Effector CD4-positive, alpha-beta T cell (primary cell): ENCODE data around the gene KCNA3.

Experiments
- DNase-seq: peaks from one replicate; pipeline ENCODE4 v3.0.0-alpha.2; 2020

The KCNA3 gene

DNA sequence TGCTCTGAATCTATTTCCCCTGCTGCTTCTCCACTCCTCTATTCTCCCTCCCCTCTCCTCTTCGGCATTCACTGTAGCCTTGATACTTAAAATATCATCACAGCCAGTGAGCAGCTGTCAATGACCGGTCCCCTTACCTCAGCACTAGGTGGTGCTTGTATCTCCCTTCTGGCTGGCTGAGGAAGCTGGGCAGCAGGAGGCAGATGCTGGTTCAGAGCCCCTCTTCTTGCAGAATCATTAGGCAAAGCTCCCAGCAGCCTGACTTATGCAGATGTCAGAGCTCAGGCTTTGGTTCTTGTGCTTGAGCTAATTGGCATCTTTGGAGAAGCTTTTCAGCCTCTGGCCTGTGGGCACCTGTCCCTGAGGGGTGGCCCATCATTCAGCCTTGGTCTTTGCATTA, 36.7 kb downstream of the KCNA3 start:
- DNase-seq, result no peak

DNA sequence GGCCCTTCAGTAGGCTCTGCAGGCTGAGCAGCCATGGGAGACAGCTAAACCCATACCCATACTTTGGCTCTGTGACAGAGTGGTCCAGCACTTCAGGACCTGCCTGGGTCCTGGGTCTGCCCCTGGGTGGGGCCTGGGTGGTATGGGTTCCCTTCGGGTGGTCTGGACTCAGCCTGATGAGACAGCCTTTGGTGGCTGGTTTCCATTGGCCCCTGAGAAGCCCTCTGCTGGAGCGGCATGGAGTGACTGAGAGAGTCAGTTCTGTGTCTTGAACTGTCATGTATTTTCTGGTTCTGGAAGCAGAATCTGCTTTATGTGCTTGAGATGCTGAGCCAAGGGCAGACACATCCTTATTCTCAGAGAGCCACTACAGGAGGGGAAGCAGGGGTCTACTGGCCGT, 37.3 kb downstream of the KCNA3 start:
- DNase-seq, result no peak

DNA sequence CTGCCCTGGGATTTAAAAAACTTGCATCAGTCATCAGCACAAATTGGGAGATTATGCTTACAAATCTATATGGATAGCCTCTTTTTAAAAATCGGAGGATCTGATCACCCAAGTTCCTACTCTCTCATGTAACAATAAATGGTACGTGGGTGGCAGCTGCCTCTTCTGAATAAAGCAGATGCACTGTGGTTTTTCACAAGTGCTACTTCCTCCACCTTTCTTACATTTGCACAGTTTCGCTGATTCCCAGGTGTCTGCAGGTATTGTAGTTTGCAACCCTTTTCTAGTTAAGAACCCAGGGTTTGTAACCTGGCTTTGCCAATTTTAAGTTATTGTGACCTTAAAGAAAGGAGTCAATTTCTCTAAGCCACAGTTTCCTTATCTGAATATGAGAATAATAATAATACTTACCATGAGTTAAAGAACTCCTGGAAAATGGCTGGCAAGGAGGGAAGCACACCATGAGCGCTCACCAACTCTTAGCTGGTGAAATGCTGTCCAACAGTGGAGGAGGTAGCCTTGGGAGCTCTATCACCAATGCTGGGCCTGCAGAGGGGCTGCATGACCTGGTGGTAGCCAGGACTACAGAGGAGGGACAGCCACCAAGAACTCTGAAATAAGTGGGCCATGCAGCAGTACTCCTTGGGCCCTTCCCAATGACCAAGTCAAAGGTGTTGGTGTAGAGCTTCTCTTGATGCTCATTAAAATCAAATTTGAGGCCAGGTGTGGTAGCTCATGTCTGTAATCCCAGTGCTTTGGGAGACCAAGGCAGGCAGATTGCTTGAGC, 38.4 kb downstream of the KCNA3 start:
- no peak for DNase-seq

DNA sequence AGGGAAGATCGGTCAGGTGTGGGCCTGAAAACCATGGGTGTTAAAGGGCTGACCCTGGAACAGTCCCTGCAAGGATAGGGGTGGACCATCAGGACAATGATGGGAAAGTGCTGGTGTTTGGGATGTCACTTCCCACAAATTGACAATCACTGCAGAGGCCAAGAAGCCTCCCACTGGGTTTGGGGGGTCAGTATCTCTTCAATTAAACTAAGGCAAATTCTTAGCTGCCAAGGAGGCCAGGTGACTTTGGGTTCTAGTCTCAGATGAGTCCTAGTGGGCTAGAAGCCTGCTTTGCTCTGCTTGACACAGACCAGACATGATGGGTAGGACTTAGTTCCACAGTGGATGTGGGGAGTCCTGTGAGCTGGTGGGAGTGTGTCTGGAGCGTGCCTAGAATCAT, 39.3 kb downstream of the KCNA3 start:
- no peak for DNase-seq

DNA sequence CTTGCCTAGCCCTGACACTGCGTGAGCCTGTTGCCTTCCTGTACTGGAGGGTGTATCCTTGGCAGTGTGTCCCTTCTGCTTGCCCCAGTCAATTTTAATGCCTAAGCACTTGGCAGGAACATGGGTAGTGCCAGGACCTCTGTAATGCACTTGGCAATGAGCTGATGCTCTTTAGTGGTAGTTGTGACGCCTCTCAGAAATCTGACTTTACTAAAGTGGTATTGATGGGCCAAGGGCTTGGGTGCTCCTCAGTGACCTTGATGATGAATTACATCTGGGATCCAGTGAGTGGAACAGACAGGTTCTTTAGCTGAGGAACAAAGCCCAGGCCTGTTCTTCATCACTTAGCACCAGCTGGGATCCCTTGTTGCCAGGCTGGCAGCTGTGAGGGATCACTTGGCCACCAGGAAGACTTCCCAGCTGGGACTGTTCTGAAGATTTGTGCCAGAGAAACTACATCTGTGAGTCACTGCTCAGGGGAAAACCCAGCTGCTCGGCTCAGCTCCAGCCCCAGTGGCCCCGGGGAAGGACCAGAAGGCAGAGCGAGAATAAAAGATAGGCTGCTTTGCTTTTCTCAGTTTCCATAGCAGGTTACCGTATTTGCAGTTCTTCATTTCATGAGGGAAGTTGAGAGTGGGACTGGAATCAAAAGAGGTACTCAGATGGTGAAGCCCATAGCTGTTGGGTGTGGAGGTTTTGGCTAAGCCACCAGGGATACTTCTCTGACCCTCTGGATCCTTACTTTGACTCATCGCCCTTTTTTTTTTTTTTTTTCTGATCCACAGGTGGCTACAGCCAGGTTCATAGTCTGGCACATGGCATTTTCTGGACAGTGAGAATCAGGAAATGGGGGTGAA, 40.1 kb downstream of the KCNA3 start:
- peak; percentile 50 for DNase-seq

DNA sequence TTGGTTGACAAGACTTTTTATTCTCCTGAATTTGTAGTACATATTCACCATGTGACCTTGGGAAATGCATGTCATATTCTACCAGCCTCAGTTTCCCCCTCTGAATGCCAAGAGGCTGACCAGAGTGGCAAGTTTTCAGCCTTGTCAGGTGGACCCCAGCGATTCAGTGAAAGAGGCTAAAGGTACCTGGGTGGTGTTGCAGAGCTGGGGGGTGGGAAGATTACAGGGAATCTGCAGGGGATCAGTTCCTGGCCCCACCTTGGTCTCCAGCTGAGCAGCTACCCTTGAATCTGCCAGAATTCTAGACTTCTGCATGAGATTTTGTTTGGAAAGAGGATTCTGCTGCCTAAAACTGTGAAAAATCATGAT, 40.7 kb downstream of the KCNA3 start:
- DNase-seq, result no peak

DNA sequence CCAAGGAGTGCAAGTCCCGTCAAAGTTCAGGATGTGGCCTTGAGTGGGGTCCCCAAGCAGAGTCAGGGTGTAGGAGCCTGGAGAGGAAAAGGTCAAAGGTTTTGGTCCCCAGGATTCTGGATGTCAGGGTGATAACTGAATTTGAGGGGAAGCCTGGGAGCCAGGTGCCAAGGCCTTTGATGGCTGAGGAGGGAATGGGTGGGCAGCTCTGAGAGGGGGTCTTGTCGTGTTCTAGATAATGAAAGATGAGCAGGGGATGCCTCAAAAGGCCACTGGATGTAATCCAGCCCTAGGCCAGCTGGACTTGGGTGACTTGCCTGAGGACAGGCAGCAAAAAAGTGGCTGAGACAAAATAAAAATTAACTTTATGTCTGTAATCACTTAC, 41.1 kb downstream of the KCNA3 start:
- no peak for DNase-seq

DNA sequence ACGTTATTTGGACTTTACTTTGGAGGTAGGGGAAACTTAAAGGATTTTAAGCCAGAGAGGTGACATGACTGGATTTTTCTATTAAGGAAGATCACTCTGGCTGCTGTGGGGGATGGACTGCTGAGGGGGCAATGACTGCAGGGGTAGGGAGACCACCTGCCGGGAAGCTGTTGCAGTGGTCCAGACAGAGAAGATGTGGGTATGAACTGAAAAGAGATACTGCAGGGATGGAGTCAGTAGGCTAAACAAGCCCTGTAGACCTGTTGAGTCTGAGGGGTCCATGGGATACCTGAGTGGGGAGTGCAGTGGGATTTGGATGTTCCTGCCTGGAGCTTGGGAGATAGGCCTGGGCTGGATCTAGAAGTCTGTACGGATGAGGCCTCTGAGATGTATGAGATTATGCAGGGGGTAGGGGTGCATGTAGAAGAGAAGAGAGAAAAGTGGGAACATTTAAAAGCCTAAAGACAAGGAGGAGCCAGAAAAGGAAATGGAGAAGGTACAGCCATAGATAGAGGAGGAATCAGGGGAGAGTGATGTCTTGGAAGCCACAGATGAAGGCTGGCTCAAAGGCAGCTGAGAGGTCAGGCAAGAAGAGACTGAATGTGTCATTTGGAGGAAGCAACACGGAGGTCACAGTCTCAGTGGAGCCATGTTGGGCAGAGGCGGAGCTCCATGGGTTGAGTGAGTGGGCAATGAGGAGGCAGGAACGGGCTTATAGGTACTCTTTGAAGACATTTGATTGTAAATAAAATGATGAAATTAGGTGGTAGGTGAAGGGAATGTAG, 42.7 kb downstream of the KCNA3 start:
- DNase-seq, result no peak

DNA sequence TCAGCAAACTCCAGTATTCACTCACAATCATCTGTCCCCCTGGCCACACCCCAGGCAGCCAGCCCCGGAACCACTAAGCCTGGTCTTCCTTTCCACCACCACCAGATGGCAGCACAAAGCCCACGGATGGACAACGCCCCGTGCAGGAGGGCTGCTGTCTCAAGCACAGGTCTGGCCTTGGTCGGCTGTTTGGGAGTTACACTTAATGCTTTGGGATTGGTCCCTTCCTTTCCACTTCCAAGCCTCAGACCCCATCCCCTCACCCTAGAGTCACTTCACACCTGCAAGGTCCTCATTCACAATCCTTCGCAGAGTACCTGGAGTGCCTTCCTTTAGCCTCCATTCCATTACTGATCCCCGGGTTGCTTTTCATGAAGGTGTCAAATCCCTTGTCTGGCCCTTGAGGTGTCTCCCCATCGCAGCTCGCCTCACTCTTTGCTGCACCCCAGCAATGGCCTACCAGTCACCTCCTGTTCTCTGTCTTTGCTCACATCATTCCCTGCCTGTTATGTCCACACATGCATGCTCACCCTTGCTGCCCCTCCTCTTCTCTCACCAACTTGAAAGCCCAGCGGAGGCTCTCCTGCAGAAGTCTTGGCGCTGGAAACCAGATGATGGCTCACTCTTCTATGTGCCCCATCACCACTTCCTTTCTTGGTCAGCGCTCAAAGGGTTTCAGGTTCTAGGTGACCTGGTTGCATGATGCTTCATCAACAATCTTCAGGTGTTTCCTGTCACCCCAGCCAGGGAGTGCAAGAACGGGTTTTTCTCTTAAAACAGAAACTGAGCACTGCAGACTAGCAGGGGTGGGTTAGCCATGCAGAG, 43.7 kb downstream of the KCNA3 start:
- DNase-seq, result peak; percentile 80

DNA sequence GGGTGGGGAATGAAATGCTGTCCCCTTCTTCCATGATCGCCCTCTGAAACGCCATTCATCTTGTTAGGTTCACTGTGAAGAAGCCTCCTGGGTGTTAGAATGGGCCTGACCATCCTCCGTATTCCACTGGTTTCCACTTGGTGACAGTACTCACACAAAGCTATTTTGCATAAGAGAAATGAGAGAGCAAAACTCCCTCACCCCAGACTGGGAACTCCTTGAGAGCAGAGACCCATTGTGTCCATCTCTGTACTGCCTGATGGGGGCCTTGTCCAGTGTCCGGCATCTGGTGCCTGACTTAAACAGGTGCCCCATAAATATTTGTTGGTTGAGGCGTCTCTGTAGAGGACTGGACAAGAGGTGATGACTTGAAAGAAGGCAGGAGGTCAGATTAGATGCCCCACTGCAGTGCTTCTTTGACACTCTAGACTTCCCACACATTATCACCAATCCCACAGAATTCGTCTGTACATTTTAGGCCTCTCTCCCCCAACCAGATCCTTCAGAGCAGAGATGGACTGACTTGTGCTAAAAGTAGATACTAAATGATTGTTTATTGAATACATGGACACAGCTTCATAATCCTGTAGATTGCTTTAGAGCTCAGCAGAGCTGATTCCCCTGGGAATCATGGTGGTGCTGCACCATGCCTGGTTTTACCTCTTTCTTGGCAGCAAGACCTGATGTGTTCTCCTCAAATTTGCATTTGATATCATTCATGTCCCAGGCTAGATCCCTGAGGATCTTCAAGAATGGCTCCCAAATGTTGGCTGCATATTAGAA, 46.2 kb downstream of the KCNA3 start:
- no peak for DNase-seq

DNA sequence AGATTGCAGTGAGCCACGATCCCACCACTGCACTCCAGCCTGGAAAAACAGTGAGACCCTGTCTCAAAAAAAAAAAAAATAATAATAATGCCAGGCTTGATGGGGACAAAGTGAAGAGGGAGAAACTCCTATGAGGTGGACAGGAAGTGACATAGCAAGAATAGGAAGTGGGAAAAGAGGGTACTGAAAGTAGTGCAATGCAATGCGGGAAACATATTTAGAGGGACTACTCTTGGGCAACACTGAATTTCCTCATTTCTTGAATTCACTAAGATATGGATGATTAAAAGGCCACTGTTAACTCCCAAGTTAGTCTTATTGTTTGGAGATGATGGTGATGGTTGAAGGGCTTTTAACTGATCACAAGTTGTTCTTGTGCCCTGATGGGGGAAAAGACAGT, 47.0 kb downstream of the KCNA3 start:
- DNase-seq, result no peak

DNA sequence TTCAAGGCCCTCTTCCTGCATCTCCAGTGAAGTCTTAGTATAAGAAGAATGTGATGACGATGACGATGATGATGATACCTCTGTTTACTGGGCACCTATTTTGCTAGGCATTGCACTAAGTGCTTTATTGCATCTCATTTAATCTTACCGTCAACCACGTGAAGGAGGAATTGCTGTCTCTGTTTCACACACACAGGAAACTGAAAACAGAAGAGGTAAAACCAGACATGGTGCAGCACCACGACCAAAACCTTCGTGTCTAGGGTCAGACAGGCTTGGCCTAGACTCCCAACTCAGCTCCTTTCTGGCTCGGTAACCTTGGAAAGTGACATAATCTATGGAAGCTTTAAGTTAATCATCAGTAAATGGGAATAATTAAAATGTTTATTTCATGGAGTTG, 47.9 kb downstream of the KCNA3 start:
- DNase-seq, result no peak
